ENCODE results near the gene DPP10. TPM values are rescaled to one million over a fixed set of nuclear protein-coding genes. Genes with fewer than 3 reads are reported as not detected.
"Not testable (repeated sequence)": the region's sequence is repeated elsewhere in the genome, so short reads cannot be mapped to it uniquely, and the experiment has no call there.

The DPP10 gene
- total RNA-seq, 1 donor from 2014 or later, result 6.6 TPM

- no peak for DNase-seq (ENCODE audit: low spot score)
Measured at GRCh38 chr2:115414466-115414865, 972.0 kb downstream of the DPP10 start.

- no peak for DNase-seq (ENCODE audit: low spot score)
Measured at GRCh38 chr2:115422004-115422634, 979.7 kb downstream of the DPP10 start.

GRCh38 chr2:115427436-115427835, 985.0 kb downstream of the DPP10 start:
- no peak for DNase-seq (ENCODE audit: low spot score)

GRCh38 chr2:115440746-115441145, 998.3 kb downstream of the DPP10 start:
- not testable (repeated sequence) for DNase-seq (ENCODE audit: low spot score)

GRCh38 chr2:115443539-115444185, 1001.2 kb downstream of the DPP10 start:
- DNase-seq (ENCODE audit: low spot score), result no peak

- DNase-seq (ENCODE audit: low spot score), result no peak
Measured at GRCh38 chr2:115460008-115460407, 1017.6 kb downstream of the DPP10 start.

- no peak for DNase-seq (ENCODE audit: low spot score)
Measured at GRCh38 chr2:115480741-115481140, 1038.3 kb downstream of the DPP10 start.

- DNase-seq (ENCODE audit: low spot score), result no peak
Measured at GRCh38 chr2:115481842-115482241, 1039.4 kb downstream of the DPP10 start.

- DNase-seq (ENCODE audit: low spot score), result no peak
Measured at GRCh38 chr2:115483666-115484065, 1041.2 kb downstream of the DPP10 start.

GRCh38 chr2:115484486-115484885, 1042.0 kb downstream of the DPP10 start:
- DNase-seq (ENCODE audit: low spot score), result no peak

GRCh38 chr2:115484983-115485382, 1042.5 kb downstream of the DPP10 start:
- DNase-seq (ENCODE audit: low spot score), result no peak

GRCh38 chr2:115491186-115491793, 1048.8 kb downstream of the DPP10 start:
- no peak for DNase-seq (ENCODE audit: low spot score)

- DNase-seq (ENCODE audit: low spot score), result no peak
Measured at GRCh38 chr2:115505331-115505730, 1062.9 kb downstream of the DPP10 start.

GRCh38 chr2:115520727-115521126, 1078.3 kb downstream of the DPP10 start:
- DNase-seq (ENCODE audit: low spot score), result no peak

- no peak for DNase-seq (ENCODE audit: low spot score)
Measured at GRCh38 chr2:115524452-115524851, 1082.0 kb downstream of the DPP10 start.

GRCh38 chr2:115529627-115530026, 1087.2 kb downstream of the DPP10 start:
- DNase-seq (ENCODE audit: low spot score), result no peak

- no peak for DNase-seq (ENCODE audit: low spot score)
Measured at GRCh38 chr2:115533081-115533480, 1090.6 kb downstream of the DPP10 start.

GRCh38 chr2:115541814-115542213, 1099.4 kb downstream of the DPP10 start:
- DNase-seq (ENCODE audit: low spot score), result no peak

GRCh38 chr2:115542331-115542730, 1099.9 kb downstream of the DPP10 start:
- no peak for DNase-seq (ENCODE audit: low spot score)

- no peak for DNase-seq (ENCODE audit: low spot score)
Measured at GRCh38 chr2:115543024-115543423, 1100.6 kb downstream of the DPP10 start.

GRCh38 chr2:115543461-115543860, 1101.0 kb downstream of the DPP10 start:
- DNase-seq (ENCODE audit: low spot score), result no peak

GRCh38 chr2:115549611-115550130, 1107.2 kb downstream of the DPP10 start:
- DNase-seq (ENCODE audit: low spot score), result no peak

GRCh38 chr2:115552726-115553125, 1110.3 kb downstream of the DPP10 start:
- DNase-seq (ENCODE audit: low spot score), result no peak
